ENCODE data around the gene ZNF672.
"Not testable (repeated sequence)": the region's sequence is repeated elsewhere in the genome, so short reads cannot be mapped to it uniquely, and the experiment has no call there.

The ZNF672 gene

GRCh38 chr1:248889914-248890243 is 51.9 kb downstream of the ZNF672 start:
- H3K9me3 ChIP-seq (ENCODE audit: control insufficient read depth, insufficient read depth, low read length); H3K36me3 ChIP-seq (ENCODE audit: insufficient read depth, low read length); H3K9ac ChIP-seq (ENCODE audit: low read depth, low read length): not testable (repeated sequence)
- peaks cover 14% of the 10 kb centered on the region for H3K4me1 ChIP-seq (ENCODE audit: insufficient read depth, low read length)

- H3K9me3 ChIP-seq (ENCODE audit: control insufficient read depth, insufficient read depth, low read length), result no peaks in the 10 kb centered on the region
- no peak overlapping the region for H3K9ac ChIP-seq (ENCODE audit: low read depth, low read length)
- peaks cover 10% of the 10 kb centered on the region for H3K4me1 ChIP-seq (ENCODE audit: insufficient read depth, low read length)
- H3K36me3 ChIP-seq (ENCODE audit: insufficient read depth, low read length), result no peaks in the 10 kb centered on the region
Measured at GRCh38 chr1:248890549-248891498, 52.8 kb downstream of the ZNF672 start.

GRCh38 chr1:248891758-248892157 is 53.7 kb downstream of the ZNF672 start:
- Histone ChIP-seq H3K36me3 (ENCODE audit: insufficient read depth, low read length) (no peaks in the 10 kb centered on the region), H3K4me1 (ENCODE audit: insufficient read depth, low read length) (peaks cover under 1% of the 10 kb centered on the region; the same call in 1 of the 2 replicates), H3K9me3 (ENCODE audit: control insufficient read depth, insufficient read depth, low read length) (no peaks in the 10 kb centered on the region), H3K9ac (ENCODE audit: low read depth, low read length) (no peak overlapping the region)

- Histone ChIP-seq H3K9me3 (ENCODE audit: control insufficient read depth, insufficient read depth, low read length) (no peaks in the 10 kb centered on the region), H3K9ac (ENCODE audit: low read depth, low read length) (no peak overlapping the region), H3K36me3 (ENCODE audit: insufficient read depth, low read length) (no peaks in the 10 kb centered on the region), H3K4me1 (ENCODE audit: insufficient read depth, low read length) (peaks cover 4% of the 10 kb centered on the region; the same call in 1 of the 2 replicates)
Measured at GRCh38 chr1:248892590-248892989, 54.6 kb downstream of the ZNF672 start.

GRCh38 chr1:248894837-248895236 is 56.8 kb downstream of the ZNF672 start:
- Histone ChIP-seq H3K36me3 (ENCODE audit: insufficient read depth, low read length) (no peaks in the 10 kb centered on the region), H3K9me3 (ENCODE audit: control insufficient read depth, insufficient read depth, low read length) (no peaks in the 10 kb centered on the region), H3K4me1 (ENCODE audit: insufficient read depth, low read length) (peaks cover 6% of the 10 kb centered on the region; the same call in 1 of the 2 replicates), H3K9ac (ENCODE audit: low read depth, low read length) (no peak overlapping the region)

GRCh38 chr1:248897412-248898337 is 59.7 kb downstream of the ZNF672 start:
- Histone ChIP-seq H3K9ac (ENCODE audit: low read depth, low read length) (no peak overlapping the region), H3K9me3 (ENCODE audit: control insufficient read depth, insufficient read depth, low read length) (no peaks in the 10 kb centered on the region), H3K36me3 (ENCODE audit: insufficient read depth, low read length) (no peaks in the 10 kb centered on the region), H3K4me1 (ENCODE audit: insufficient read depth, low read length) (peaks cover 6% of the 10 kb centered on the region; the same call in 1 of the 2 replicates)
